SJSA1 (cell line): ENCODE measurements around the gene RPLP2. TPM values are rescaled to one million over a fixed set of nuclear protein-coding genes. Genes with fewer than 3 reads are reported as not detected.

Experiments
- DNase-seq, 2 experiments: peaks; one replicate each; pipeline ENCODE4 v3.0.0-alpha.2; 2015 to 2020; ENCODE audit warnings: low spot score in 2 of 2, low read depth in 1 of 2
- H3K27ac ChIP-seq: fragments of 250-450 bp; sonication (Bioruptor Pico); 2 replicates; pipeline ENCODE4 v1.5.1; 2020; ENCODE audit warnings: mild to moderate bottlenecking, moderate library complexity
- H3K27me3 ChIP-seq: fragments of 250-450 bp; sonication (Bioruptor Pico); replicated peaks from 2 replicates; pipeline ENCODE4 v1.5.1; 2020; ENCODE audit warnings: mild to moderate bottlenecking, moderate library complexity
- H3K36me3 ChIP-seq: fragments of 250-450 bp; sonication (Bioruptor Pico); 2 replicates; pipeline ENCODE4 v1.5.1; 2020; ENCODE audit warnings: mild to moderate bottlenecking
- H3K4me1 ChIP-seq: fragments of 250-450 bp; sonication (Bioruptor Pico); replicated peaks from 2 replicates; pipeline ENCODE4 v1.6.1; 2021; ENCODE audit warnings: mild to moderate bottlenecking
- H3K4me3 ChIP-seq: fragments of 250-450 bp; sonication (Bioruptor Pico); 2 replicates; pipeline ENCODE4 v1.5.1; 2020; ENCODE audit warnings: mild to moderate bottlenecking
- H3K9me3 ChIP-seq: fragments of 250-450 bp; sonication (Bioruptor Pico); replicated peaks from 2 replicates; pipeline ENCODE4 v1.5.1; 2020; ENCODE audit warnings: mild to moderate bottlenecking
- total RNA-seq: library from RNA; depleted of rRNA; stranded (reverse); fragments of >200 nt; shearing (Covaris generic); gene quantifications from 2 replicates; pipeline ENCODE4 v1.2.3, GENCODE V29; 2014

RPLP2 gene
- total RNA-seq, 1 experiment from 2014 or later = 706 TPM

DNA sequence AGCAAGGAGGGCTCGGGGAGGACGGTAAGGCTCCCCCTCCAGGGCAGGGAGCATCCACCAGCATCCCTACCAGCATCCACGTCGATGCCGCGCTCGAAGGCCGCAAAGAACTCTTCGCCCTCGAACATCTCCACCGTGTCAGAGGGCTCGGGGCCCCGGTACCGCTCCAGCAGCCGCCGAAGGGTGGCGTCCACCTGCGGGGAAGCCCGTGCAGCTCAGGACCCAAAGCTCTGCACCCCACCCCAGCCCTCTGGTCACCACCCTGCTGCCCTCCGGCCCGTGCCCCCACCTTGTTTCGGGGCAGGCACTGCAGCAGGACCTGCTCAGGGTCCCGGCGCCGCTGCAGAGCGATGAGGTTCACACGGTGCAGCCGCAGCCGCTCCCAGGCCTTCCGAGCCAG is 9.3 kb upstream of the RPLP2 start:
- H3K4me3 ChIP-seq = no peak overlapping the region
- DNase-seq = no peak
- H3K27ac ChIP-seq = no peak overlapping the region

DNA sequence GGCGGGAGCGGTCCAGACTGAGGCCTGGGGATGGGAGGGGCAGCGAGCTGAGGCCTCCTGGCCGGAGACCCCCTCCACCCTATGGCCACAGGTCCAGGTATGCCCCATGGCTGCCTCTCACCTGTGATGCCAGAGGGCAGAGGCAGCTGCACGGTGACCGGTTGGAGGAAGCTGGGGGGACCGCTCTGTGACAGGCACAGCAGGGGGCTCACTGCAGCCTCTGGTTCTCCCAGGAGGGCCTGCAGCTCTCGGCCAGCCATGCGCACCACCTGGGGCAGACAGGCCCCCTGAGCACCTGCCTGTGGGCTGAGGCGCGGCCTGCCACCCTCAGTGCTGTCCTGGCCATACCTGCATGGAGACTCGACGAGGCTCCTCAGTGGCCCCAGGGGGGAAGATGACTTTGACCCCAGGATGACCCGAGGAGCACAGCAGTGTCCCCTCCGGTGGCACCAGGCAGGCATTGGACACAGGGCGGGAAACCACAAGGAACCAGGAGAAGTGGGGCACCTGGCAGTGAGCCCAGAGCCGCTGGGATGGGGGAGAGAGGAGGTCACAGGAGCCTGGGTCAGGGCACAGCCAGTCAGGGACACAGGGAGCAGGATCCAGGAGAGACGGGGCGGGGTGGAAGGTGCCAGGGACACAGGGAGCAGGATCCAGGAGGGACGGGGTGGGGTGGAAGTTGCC is 8.5 kb upstream of the RPLP2 start:
- Histone ChIP-seq H3K9me3 (no peaks in the 10 kb centered on the region), H3K36me3 (no peaks in the 10 kb centered on the region), H3K27me3 (no peaks in the 10 kb centered on the region), H3K4me3 (no peak overlapping the region), H3K4me1 (peaks cover 31% of the 10 kb centered on the region), H3K27ac (no peak overlapping the region)
- DNase-seq = no peak

More for the DNA sequence above, 9.3 kb upstream of the RPLP2 start:
- Histone ChIP-seq H3K9me3 (no peaks in the 10 kb centered on the region), H3K36me3 (no peaks in the 10 kb centered on the region), H3K27me3 (no peaks in the 10 kb centered on the region), H3K4me1 (peaks cover 32% of the 10 kb centered on the region)

DNA sequence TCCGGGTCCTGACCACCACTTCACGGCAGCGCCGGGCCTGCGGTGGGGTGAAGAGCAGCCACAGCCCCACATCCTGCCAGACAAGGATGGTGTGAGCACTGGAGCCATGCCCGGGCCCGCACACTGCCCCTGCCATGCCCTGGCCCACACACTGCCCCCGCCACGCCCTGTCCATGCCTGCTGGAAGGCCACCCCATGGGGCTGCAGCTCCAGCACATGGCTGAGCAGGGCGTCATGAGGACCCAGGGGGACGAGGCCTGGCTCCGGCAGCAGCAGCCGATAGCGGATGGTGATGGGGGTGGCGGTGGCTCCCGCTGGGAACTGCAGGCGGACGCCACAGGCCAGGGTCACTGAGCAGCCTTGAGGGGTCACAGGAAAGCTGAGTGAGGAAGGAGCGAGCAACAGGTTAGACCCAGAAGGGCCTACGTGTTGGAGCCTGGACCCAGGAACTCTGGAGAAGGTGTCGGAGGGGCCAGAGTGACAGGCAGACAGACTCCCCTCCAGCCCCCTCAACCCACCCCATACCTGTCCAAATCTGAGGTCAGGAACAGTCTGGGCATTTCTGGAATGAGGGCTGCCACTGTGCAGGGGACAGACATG is 7.6 kb upstream of the RPLP2 start:
- Histone ChIP-seq H3K4me1 (peaks cover 22% of the 10 kb centered on the region), H3K4me3 (no peak overlapping the region), H3K36me3 (no peaks in the 10 kb centered on the region), H3K9me3 (no peaks in the 10 kb centered on the region), H3K27ac (no peak overlapping the region), H3K27me3 (no peaks in the 10 kb centered on the region)
- DNase-seq = no peak

DNA sequence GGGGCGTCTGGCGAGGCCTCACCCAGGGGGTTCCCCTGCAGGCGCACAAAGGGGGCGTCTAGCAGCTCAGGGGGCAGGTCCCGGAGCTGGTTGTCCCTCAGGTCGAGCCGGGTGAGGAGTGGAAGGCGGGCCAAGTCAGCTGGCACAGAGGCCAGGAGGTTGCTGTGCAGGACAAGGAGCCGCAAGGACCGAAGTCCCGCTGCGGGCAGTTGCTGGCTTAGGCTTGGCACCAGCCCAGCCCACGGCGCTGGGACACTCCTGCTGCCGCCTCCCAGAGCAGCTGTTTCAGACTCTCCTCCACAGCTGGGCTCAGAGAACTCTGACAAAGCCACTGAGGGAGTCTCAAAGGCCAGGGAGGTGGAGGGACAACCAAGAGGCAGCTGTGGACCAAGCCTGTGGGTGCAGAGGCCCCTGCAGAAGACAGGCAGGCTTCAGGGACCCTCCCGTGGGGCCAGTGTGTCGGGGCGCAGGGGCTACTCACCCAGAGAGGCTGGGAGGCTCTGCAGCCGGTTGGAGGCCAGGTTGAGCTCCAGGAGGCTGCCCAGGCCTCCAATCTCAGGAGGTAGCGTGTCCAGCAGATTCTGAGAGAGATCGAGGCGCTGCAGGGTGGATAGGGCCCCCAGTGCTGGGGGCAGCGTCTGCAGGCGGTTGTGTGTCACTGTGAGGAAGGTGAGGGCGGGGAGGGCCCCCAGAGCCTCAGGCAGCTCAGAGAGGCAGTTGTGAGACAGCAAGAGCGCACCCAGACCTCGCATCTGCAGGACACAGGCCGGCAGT is 6.9 kb upstream of the RPLP2 start:
- no peak overlapping the region for H3K27ac ChIP-seq
- peaks cover 16% of the 10 kb centered on the region for H3K4me1 ChIP-seq
- no peaks in the 10 kb centered on the region for H3K36me3 ChIP-seq
- no peak overlapping the region for H3K4me3 ChIP-seq
- H3K9me3 ChIP-seq = no peaks in the 10 kb centered on the region
- no peaks in the 10 kb centered on the region for H3K27me3 ChIP-seq
- DNase-seq = no peak

DNA sequence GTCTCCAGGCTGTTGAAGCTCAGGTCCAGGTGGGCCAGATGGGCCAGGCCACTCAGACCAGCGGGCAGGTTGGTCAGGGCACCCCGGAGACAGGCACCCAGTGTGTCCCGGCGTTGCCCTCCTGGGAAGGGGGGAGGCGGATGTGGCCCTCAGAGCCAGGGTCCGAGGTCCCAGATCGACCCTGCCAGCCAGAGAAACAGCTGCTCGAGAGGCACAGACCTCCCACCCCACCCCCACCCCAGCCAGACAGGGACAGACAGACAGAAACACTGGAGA is 6.4 kb upstream of the RPLP2 start:
- H3K9me3 ChIP-seq = no peaks in the 10 kb centered on the region
- no peak overlapping the region for H3K27ac ChIP-seq
- H3K36me3 ChIP-seq = no peaks in the 10 kb centered on the region
- H3K4me3 ChIP-seq = no peak overlapping the region
- peaks cover 17% of the 10 kb centered on the region for H3K4me1 ChIP-seq
- DNase-seq = no peak
- no peaks in the 10 kb centered on the region for H3K27me3 ChIP-seq

DNA sequence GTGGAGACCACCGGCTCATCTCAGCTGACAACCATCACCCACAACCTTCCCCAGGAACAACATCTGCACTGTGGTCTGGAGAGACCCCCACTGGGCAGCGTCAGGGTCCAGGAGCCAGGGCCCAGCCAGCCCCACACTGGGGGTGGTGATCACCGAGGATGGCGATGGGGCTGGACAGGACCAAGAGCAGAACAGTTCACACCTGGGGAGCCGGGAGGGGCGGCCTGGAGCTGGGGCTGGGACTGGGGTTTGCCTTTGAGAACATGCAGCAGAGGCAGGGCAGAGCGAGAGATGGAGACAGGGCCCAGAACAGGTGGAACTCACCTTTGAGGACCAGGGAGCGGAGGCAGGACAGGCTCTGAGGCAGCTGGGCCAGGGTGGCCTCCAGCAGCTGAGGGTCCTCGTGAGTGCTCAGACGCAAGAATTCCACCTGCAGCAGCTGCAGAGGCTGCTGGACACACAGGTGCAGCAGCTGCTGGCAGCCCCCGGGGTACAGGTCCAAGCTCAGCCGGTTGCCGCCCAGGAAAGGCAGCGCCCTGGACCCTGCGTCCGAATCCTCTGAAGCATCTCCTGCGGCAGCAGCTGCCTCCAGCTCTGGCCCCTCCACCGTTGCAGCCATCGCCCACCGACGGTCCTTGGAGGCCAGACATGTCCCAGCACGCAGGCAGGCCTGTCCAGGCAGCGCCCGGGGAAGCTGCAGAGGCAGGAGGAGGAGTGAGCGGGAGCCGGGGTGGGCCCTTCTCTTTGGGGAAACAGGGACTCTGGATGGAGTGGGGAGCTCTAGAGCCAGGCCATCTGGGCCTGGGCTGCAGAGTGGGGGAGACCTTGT is 5.8 kb upstream of the RPLP2 start:
- H3K27me3 ChIP-seq = no peaks in the 10 kb centered on the region
- H3K27ac ChIP-seq = no peak overlapping the region
- no peaks in the 10 kb centered on the region for H3K9me3 ChIP-seq
- no peak for DNase-seq
- H3K4me3 ChIP-seq = no peak overlapping the region
- H3K36me3 ChIP-seq = peaks cover under 1% of the 10 kb centered on the region; the same call in 1 of the 2 replicates
- H3K4me1 ChIP-seq = peaks cover 22% of the 10 kb centered on the region; the same call in 1 of the 2 replicates

DNA sequence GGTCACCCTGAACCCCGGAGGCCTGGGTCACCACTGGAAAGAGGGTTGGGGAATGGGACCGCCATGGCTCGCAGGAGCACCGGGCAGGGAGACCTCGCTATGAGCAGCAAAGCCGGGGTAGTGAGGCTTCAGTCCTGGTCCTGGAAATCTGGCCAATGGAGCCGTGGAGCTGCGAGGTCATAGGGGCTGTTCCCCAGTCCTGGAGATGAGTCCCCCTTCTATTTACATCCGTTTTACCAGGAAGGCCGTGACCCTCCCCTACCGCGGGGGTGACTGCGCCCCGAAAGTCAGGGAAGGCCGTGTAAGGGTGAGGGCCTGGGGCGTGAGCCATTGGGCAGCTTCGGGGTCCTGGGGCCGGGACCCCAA is 5.2 kb upstream of the RPLP2 start:
- Histone ChIP-seq H3K27ac (no peak overlapping the region), H3K4me3 (peak overlapping the region; percentile 45), H3K36me3 (peaks cover 6% of the 10 kb centered on the region; the same call in 1 of the 2 replicates), H3K4me1 (peaks cover 24% of the 10 kb centered on the region; the same call in 1 of the 2 replicates), H3K9me3 (no peaks in the 10 kb centered on the region), H3K27me3 (no peaks in the 10 kb centered on the region)
- DNase-seq = no peak

DNA sequence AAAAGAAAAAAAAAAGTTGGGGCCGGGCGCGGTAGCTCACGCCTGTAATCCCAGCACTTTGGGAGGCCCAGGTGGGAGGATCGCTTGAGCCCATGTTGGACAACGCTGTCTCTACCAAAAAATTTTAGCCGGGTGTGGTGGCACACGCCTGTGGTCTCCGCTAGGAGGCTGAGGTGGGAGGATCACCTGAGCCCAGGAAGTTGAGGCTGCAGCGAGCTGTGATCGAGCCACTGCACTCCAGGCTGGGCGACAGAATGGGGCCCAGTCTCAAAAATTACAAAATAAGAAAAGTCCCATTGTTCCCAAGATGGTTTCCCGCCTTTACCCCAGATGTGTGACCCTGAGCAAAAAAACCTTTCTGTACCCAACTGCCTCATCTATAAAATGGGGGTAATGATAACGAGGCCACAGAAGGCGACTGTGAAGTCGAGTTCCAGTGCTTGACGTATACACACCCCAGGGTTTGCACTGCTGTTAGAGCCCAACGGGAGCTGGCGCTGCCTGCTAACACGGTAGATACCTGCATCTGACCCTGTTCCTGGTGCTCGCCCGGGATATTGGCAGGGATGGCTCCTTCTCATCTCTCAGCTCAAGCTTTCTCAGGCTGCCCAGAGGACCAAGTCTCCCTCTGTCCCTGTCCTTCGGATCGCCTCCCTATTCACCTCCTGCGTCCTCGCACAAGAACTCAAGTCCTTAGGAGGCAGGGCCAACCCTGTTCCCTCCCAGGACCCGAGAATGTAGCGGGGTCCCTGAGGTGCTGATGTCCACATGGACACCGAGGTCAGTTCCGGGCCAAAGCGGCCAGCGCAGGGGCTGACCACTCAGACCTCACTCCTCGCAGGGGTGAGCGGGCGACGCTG is 1.1 kb upstream of the RPLP2 start:
- peak in 1 of 2 experiments; percentile 81 for DNase-seq
- Histone ChIP-seq H3K4me1 (peaks cover 24% of the 10 kb centered on the region), H3K36me3 (peaks cover 41% of the 10 kb centered on the region), H3K9me3 (no peaks in the 10 kb centered on the region), H3K4me3 (peak overlapping the region; percentile 88), H3K27ac (peak overlapping the region; percentile 100), H3K27me3 (no peaks in the 10 kb centered on the region)

DNA sequence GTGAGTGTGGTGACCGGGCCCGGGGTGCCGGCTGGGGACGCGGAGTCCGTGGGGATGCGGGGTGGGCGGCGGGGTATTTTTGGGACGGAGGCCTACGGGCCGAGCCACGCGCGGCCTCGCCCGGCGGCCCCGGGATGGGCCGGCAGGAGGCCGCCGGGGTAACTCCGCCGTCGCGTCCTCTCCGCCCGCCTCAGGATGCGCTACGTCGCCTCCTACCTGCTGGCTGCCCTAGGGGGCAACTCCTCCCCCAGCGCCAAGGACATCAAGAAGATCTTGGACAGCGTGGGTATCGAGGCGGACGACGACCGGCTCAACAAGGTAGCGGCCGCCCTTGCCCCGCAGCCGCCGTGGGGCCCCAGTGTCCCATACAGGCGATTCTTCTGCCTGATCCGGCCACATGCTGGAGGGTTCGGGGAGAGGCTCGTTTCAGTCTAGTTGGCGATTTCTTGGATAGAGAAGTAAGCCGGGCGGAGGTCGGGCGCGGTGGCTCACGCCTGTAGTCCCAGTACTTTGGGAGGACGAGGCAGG is 337 bp downstream of the RPLP2 start:
- Histone ChIP-seq H3K36me3 (peaks cover 42% of the 10 kb centered on the region), H3K27me3 (no peaks in the 10 kb centered on the region), H3K4me1 (peaks cover 17% of the 10 kb centered on the region), H3K27ac (peak overlapping the region; percentile 100), H3K9me3 (no peaks in the 10 kb centered on the region), H3K4me3 (peak overlapping the region; percentile 88)
- no peak for DNase-seq

DNA sequence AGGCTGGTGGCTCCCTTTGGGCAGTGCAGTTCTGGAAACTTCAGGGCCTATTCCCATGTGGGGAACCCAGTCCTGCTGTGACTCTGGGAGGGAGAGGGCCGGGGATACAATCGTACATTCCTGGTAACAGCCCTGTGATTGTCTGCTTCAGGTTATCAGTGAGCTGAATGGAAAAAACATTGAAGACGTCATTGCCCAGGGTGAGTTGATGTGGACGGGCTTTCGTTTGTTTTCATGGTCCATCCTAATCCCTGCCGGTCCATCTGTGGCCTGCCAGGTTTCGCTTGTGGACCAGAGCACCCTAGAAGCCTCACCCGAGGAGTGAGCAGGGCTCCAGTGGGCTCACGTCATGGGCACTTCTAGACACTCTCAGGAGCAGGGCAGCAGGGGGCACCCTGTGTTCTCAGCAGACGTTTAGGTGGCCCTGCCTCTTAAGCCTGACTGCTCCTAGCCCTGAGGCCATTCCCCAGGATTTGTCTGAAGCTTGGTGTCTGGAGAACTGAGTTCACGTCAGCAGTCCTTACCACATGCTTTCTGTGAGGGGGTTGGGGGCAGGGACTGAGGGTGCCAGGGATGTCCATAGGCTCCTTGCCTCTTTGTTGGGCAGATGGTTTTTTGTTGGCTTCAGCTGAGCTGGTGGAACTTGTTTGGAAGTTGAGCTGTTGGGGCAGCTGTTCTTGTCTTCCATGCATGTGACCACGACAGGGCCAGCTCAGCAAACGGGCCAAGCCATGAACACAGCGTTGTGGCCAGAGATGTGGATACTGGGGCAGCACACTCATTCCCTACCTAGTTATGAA is 1.9 kb downstream of the RPLP2 start:
- Histone ChIP-seq H3K27me3 (no peaks in the 10 kb centered on the region), H3K4me1 (peaks cover 12% of the 10 kb centered on the region; the same call in 1 of the 2 replicates), H3K27ac (no peak overlapping the region), H3K4me3 (peak overlapping the region; percentile 88; the same call in 1 of the 2 replicates), H3K36me3 (peaks cover 42% of the 10 kb centered on the region), H3K9me3 (no peaks in the 10 kb centered on the region)
- DNase-seq = no peak

DNA sequence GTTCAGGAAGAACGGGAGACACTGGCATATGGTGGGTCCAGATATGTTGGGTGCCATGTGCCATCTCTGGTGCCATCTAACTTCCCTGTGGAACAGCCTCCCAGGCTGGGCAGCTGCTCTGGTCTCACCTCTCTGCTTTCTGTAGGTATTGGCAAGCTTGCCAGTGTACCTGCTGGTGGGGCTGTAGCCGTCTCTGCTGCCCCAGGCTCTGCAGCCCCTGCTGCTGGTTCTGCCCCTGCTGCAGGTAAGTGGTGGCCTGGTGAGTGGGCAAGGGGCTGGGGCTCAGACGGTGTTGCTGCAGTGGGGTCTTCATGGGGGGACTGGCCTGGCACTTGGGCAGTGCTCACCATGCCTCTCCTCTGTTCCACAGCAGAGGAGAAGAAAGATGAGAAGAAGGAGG is 2.6 kb downstream of the RPLP2 start:
- no peak overlapping the region for H3K4me3 ChIP-seq

DNA sequence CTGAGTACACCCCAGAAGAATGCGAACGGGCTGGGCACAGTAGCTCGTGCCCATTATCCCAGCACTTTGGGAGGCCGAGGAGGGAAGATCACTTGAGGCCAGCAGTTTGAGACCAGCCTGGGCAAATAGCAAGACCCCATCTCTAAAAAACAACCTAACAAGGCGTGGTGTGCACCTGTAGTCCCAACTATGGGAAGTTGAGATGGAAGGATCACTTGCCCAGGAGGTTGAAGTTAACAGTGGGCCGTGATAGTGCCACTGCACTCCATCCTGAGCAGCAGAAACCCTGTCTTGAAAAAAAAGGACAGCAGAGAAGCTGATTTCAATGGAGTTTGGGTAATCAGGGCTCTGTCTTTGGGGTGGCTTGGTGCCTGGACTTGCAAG is 3.3 kb downstream of the RPLP2 start:
- Histone ChIP-seq H3K27ac (no peak overlapping the region), H3K4me1 (peaks cover 11% of the 10 kb centered on the region; the same call in 1 of the 2 replicates), H3K9me3 (no peaks in the 10 kb centered on the region), H3K36me3 (peaks cover 42% of the 10 kb centered on the region), H3K27me3 (no peaks in the 10 kb centered on the region), H3K4me3 (no peak overlapping the region)
- DNase-seq = no peak

More for the DNA sequence above, 2.6 kb downstream of the RPLP2 start:
- Histone ChIP-seq H3K27ac (no peak overlapping the region), H3K36me3 (peaks cover 42% of the 10 kb centered on the region), H3K4me1 (peaks cover 12% of the 10 kb centered on the region; the same call in 1 of the 2 replicates), H3K27me3 (no peaks in the 10 kb centered on the region), H3K9me3 (no peaks in the 10 kb centered on the region)
- no peak for DNase-seq
